ENCODE results near the gene MARVELD3. TPM values are rescaled to one million over a fixed set of nuclear protein-coding genes. Genes with fewer than 3 reads are reported as not detected.
A peak's percentile ranks its signal among the peaks of the same experiment; 100 is the strongest.

Gene MARVELD3
- total RNA-seq, 1 donor from 2014 or later: 1.9 TPM

GRCh38 chr16:71623597-71623996, 2.4 kb upstream of the MARVELD3 start:
- DNase-seq: no peak

- no peak for DNase-seq
These were observed 702 bp upstream of the MARVELD3 start for GRCh38 chr16:71625113-71625850.

GRCh38 chr16:71626858-71627213, 852 bp downstream of the MARVELD3 start:
- no peak for DNase-seq

- DNase-seq: no peak
These were observed 1.8 kb downstream of the MARVELD3 start for GRCh38 chr16:71627731-71628181.

GRCh38 chr16:71628810-71629209, 2.8 kb downstream of the MARVELD3 start:
- no peak for DNase-seq

GRCh38 chr16:71629278-71630016, 3.5 kb downstream of the MARVELD3 start:
- DNase-seq: no peak

GRCh38 chr16:71630808-71631207, 4.8 kb downstream of the MARVELD3 start:
- no peak for DNase-seq

- DNase-seq: no peak
These were observed 5.8 kb downstream of the MARVELD3 start for GRCh38 chr16:71631776-71632175.

- no peak for DNase-seq
These were observed 9.6 kb downstream of the MARVELD3 start for GRCh38 chr16:71635632-71636031.

GRCh38 chr16:71637398-71637797, 11.4 kb downstream of the MARVELD3 start:
- no peak for DNase-seq

- DNase-seq: no peak
These were observed 19.5 kb downstream of the MARVELD3 start for GRCh38 chr16:71645450-71645849.

- no peak for DNase-seq
These were observed 21.4 kb downstream of the MARVELD3 start for GRCh38 chr16:71647391-71647790.

- DNase-seq: no peak
These were observed 22.2 kb downstream of the MARVELD3 start for GRCh38 chr16:71648162-71648561.

- DNase-seq: no peak
These were observed 22.9 kb downstream of the MARVELD3 start for GRCh38 chr16:71648921-71649320.

- DNase-seq: no peak
These were observed 23.7 kb downstream of the MARVELD3 start for GRCh38 chr16:71649704-71650103.

GRCh38 chr16:71658771-71659170, 32.8 kb downstream of the MARVELD3 start:
- DNase-seq: no peak

GRCh38 chr16:71659471-71659870, 33.5 kb downstream of the MARVELD3 start:
- no peak for DNase-seq

- no peak for DNase-seq
These were observed 40.3 kb downstream of the MARVELD3 start for GRCh38 chr16:71666264-71666663.

GRCh38 chr16:71666928-71667707, 41.1 kb downstream of the MARVELD3 start:
- DNase-seq: no peak

- no peak for DNase-seq
These were observed 44.0 kb downstream of the MARVELD3 start for GRCh38 chr16:71669926-71670536.

GRCh38 chr16:71670537-71670936, 44.6 kb downstream of the MARVELD3 start:
- DNase-seq: no peak

GRCh38 chr16:71671165-71671564, 45.2 kb downstream of the MARVELD3 start:
- no peak for DNase-seq

GRCh38 chr16:71672125-71672524, 46.1 kb downstream of the MARVELD3 start:
- DNase-seq: peak; percentile 14
